Right ventricle myocardium inferior (tissue), 1 donor: ENCODE data around the gene PTPRN2. TPM values are rescaled to one million over a fixed set of nuclear protein-coding genes. Genes with fewer than 3 reads are reported as not detected.
"Not testable (repeated sequence)": the region's sequence is repeated elsewhere in the genome, so short reads cannot be mapped to it uniquely, and the experiment has no call there.

Source experiments
- ATAC-seq: fragments of 200-7000 bp; cut with Tn5 transposase; one replicate; pipeline ENCODE4 v1.9.1; 2020; ENCODE audit warnings: mild to moderate bottlenecking, moderate library complexity
- DNase-seq: peaks from one replicate; pipeline ENCODE4 v3.0.0; 2021; ENCODE audit errors: missing footprints
- intact Hi-C: fragments of 100-400 bp; cut with DNase I; formaldehyde crosslinking; loops from one replicate; pipeline ENCODE4 v1.11.0; 2022
- total RNA-seq: library from RNA; stranded (reverse); fragmentation: NEBNext Ultra II Directional; extraction: Animal tissue kit (Norgen Biotek cat#: 25700); gene quantifications from one replicate; pipeline ENCODE4 v1.2.1, GENCODE V29; 2021
- donor health status: DM: no; HTN: yes; CAD: no; lungs with severe emphysema.

The PTPRN2 gene
- total RNA-seq, 1 donor from 2014 or later, result 1.6 TPM

- ATAC-seq (no peak), DNase-seq (no peak)
- intact Hi-C loops, result no loop called here
Observed at GRCh38 chr7:158390460-158390859, 197.2 kb downstream of the PTPRN2 start.

- intact Hi-C loops, result no loop called here
- DNase-seq (no peak), ATAC-seq (no peak)
Observed at GRCh38 chr7:158389514-158390425, 197.9 kb downstream of the PTPRN2 start.

- intact Hi-C loops, result no loop called here
- ATAC-seq, result no peak
Observed at GRCh38 chr7:158388928-158389327, 198.7 kb downstream of the PTPRN2 start.

GRCh38 chr7:158388072-158388471, 199.6 kb downstream of the PTPRN2 start:
- DNase-seq (no peak), ATAC-seq (no peak)
- intact Hi-C loops, result no loop called here

More at GRCh38 chr7:158388928-158389327, 198.7 kb downstream of the PTPRN2 start:
- DNase-seq, result no peak

- ATAC-seq, result no peak
- no peak for DNase-seq
- intact Hi-C loops, result no loop called here
Observed at GRCh38 chr7:158387546-158387891, 200.1 kb downstream of the PTPRN2 start.

GRCh38 chr7:158386866-158387545, 200.6 kb downstream of the PTPRN2 start:
- no peak for ATAC-seq
- no peak for DNase-seq
- intact Hi-C loops, result no loop called here

- no peak for DNase-seq
- no peak for ATAC-seq
- intact Hi-C loops, result no loop called here
Observed at GRCh38 chr7:158386355-158386618, 201.3 kb downstream of the PTPRN2 start.

- ATAC-seq, intact Hi-C loops, DNase-seq: not testable (repeated sequence)
Observed at GRCh38 chr7:158385496-158386354, 201.9 kb downstream of the PTPRN2 start.

GRCh38 chr7:158384746-158385145, 202.9 kb downstream of the PTPRN2 start:
- no peak for DNase-seq
- intact Hi-C loops, result no loop called here
- no peak for ATAC-seq

- DNase-seq, result no peak
- intact Hi-C loops, result no loop called here
- no peak for ATAC-seq
Observed at GRCh38 chr7:158383665-158384064, 204.0 kb downstream of the PTPRN2 start.

GRCh38 chr7:158382363-158383254, 205.0 kb downstream of the PTPRN2 start:
- no peak for DNase-seq
- intact Hi-C loops, result no loop called here
- ATAC-seq, result no peak

- no peak for DNase-seq
- intact Hi-C loops, result no loop called here
Observed at GRCh38 chr7:158381956-158382355, 205.7 kb downstream of the PTPRN2 start.

GRCh38 chr7:158378978-158379377, 208.6 kb downstream of the PTPRN2 start:
- intact Hi-C loops, result no loop called here

More at GRCh38 chr7:158381956-158382355, 205.7 kb downstream of the PTPRN2 start:
- ATAC-seq, result no peak

GRCh38 chr7:158377800-158378623, 209.6 kb downstream of the PTPRN2 start:
- no peak for ATAC-seq
- no peak for DNase-seq
- intact Hi-C loops, result no loop called here

More at GRCh38 chr7:158378978-158379377, 208.6 kb downstream of the PTPRN2 start:
- ATAC-seq, result no peak
- no peak for DNase-seq

- ATAC-seq, intact Hi-C loops, DNase-seq: not testable (repeated sequence)
Observed at GRCh38 chr7:158376839-158377186, 210.8 kb downstream of the PTPRN2 start.

- intact Hi-C loops, ATAC-seq, DNase-seq: not testable (repeated sequence)
Observed at GRCh38 chr7:158376146-158376838, 211.3 kb downstream of the PTPRN2 start.

- DNase-seq (no peak), ATAC-seq (no peak)
- intact Hi-C loops, result no loop called here
Observed at GRCh38 chr7:158375034-158375433, 212.6 kb downstream of the PTPRN2 start.
